CD14-positive monocyte (primary cell): ENCODE data around the gene LYRM4. TPM values are rescaled to one million over a fixed set of nuclear protein-coding genes. Genes with fewer than 3 reads are reported as not detected.

ENCODE experiments used
- DNase-seq, 3 donors: peaks; one replicate each; pipeline ENCODE4 v3.0.0-alpha.2; 2011 to 2022
- H2AFZ ChIP-seq: 2 replicates; pipeline ENCODE4 v1.6.0; 2012; ENCODE audit warnings: mild to moderate bottlenecking, low read depth, low read length, inconsistent platforms; ENCODE audit not compliant: insufficient read depth, poor library complexity, severe bottlenecking
- H3K27ac ChIP-seq, 2 donors: 1 replicate in 1 of 2; 2 replicates in 1 of 2; pipeline ENCODE4 v1.5.1; 2012 to 2013; ENCODE audit warnings: low read length in 2 of 2, control low read depth in 1 of 2, inconsistent platforms in 1 of 2, low read depth in 1 of 2, mild to moderate bottlenecking in 1 of 2
- H3K27me3 ChIP-seq, 2 donors: one replicate each; pipeline versions ENCODE4 v1.6.0 to v1.6.1; 2011 to 2013; ENCODE audit warnings: low read length in 2 of 2; ENCODE audit not compliant: control insufficient read depth in 2 of 2, insufficient read depth in 2 of 2
- H3K36me3 ChIP-seq, 2 donors: replicated peaks in 1 of 2; 1 replicate in 1 of 2; 2 replicates in 1 of 2; pipeline versions ENCODE4 v1.5.1 to v1.6.1; 2012 to 2013; ENCODE audit warnings: low read length in 2 of 2, control low read depth in 1 of 2, inconsistent platforms in 1 of 2, mild to moderate bottlenecking in 1 of 2; ENCODE audit not compliant: insufficient read depth in 2 of 2, control insufficient read depth in 1 of 2
- H3K4me1 ChIP-seq, 2 donors: 1 replicate in 1 of 2; 2 replicates in 1 of 2; pipeline versions ENCODE4 v1.5.1 to v1.6.1; 2012 to 2013; ENCODE audit warnings: low read length in 2 of 2, control low read depth in 1 of 2, inconsistent platforms in 1 of 2, mild to moderate bottlenecking in 1 of 2, moderate library complexity in 1 of 2; ENCODE audit not compliant: insufficient read depth in 2 of 2, control insufficient read depth in 1 of 2
- H3K4me2 ChIP-seq: replicated peaks from 2 replicates; pipeline ENCODE3; 2012; ENCODE audit warnings: low read length, moderate library complexity, mild to moderate bottlenecking; ENCODE audit not compliant: poor library complexity, severe bottlenecking; ENCODE audit errors: extremely low read depth
- H3K4me3 ChIP-seq, 3 experiments: fragments of 200-600 bp in 1 of 3; sonication (generic) in 1 of 3; replicated peaks in 1 of 3; 1 replicate in 2 of 3; 2 replicates in 1 of 3; pipeline ENCODE4 v1.5.1; 2011 to 2013; ENCODE audit warnings: low read length in 3 of 3, mild to moderate bottlenecking in 3 of 3, control low read depth in 2 of 3, low read depth in 2 of 3, inconsistent platforms in 1 of 3, moderate library complexity in 1 of 3
- H3K79me2 ChIP-seq: 2 replicates; pipeline ENCODE4 v1.6.0; 2012; ENCODE audit warnings: mild to moderate bottlenecking, control low read depth, inconsistent platforms, low read length, moderate library complexity; ENCODE audit not compliant: insufficient read depth
- H3K9ac ChIP-seq: 2 replicates; pipeline ENCODE4 v1.6.0; 2017; ENCODE audit warnings: low read length, mild to moderate bottlenecking; ENCODE audit not compliant: insufficient read depth, poor library complexity, severe bottlenecking
- H3K9me3 ChIP-seq, 2 donors: replicated peaks in 1 of 2; 1 replicate in 1 of 2; 2 replicates in 1 of 2; pipeline versions ENCODE4 v1.5.1 to v1.6.1; 2012 to 2013; ENCODE audit warnings: low read length in 2 of 2, control low read depth in 1 of 2; ENCODE audit not compliant: control insufficient read depth in 1 of 2, insufficient read depth in 1 of 2
- H4K20me1 ChIP-seq: 2 replicates; pipeline ENCODE4 v1.6.0; 2012; ENCODE audit warnings: mild to moderate bottlenecking, low read length, control low read depth, moderate library complexity; ENCODE audit not compliant: insufficient read depth
- H3K27ac Mint-ChIP-seq, 7 donors: one replicate each; pipeline ENCODE4 v1.8.0; 2020; ENCODE audit warnings: mild to moderate bottlenecking in 7 of 7, mixed read lengths in 7 of 7, moderate library complexity in 6 of 7, inconsistent platforms in 2 of 7
- H3K27me3 Mint-ChIP-seq, 3 donors: one replicate each; pipeline ENCODE4 v1.8.0; 2021 to 2022; ENCODE audit warnings: low read depth in 3 of 3, mild to moderate bottlenecking in 3 of 3, mixed read lengths in 3 of 3, moderate library complexity in 3 of 3, inconsistent platforms in 1 of 3
- H3K36me3 Mint-ChIP-seq, 2 donors: one replicate each; pipeline ENCODE4 v1.8.0; 2020; ENCODE audit warnings: mixed read lengths in 2 of 2, inconsistent platforms in 1 of 2, mild to moderate bottlenecking in 1 of 2
- H3K4me1 Mint-ChIP-seq: one replicate; pipeline ENCODE4 v1.8.0; 2020; ENCODE audit warnings: mild to moderate bottlenecking, mixed read lengths
- H3K4me3 Mint-ChIP-seq, 2 donors: one replicate each; pipeline ENCODE4 v1.8.0; 2020; ENCODE audit warnings: mild to moderate bottlenecking in 2 of 2, mixed read lengths in 2 of 2, moderate library complexity in 1 of 2
- H3K9me3 Mint-ChIP-seq, 7 donors: one replicate each; pipeline ENCODE4 v1.8.0; 2020 to 2022; ENCODE audit warnings: mixed read lengths in 7 of 7, mild to moderate bottlenecking in 6 of 7, moderate library complexity in 6 of 7, inconsistent platforms in 2 of 7
- CTCF ChIP-seq: fragments of 200-600 bp; IDR thresholded peaks from one replicate; pipeline ENCODE4 v1.8.0; 2022; ENCODE audit warnings: antibody characterized with exemption, mild to moderate bottlenecking
- WGBS: methylation state at CpG from one replicate; pipeline ENCODE4 v1.1.5; 2013; ENCODE audit warnings: missing lambda C conversion rate; ENCODE audit not compliant: insufficient coverage; 5-methylcytosine and 5-hydroxymethylcytosine counted together
- intact Hi-C, 2 donors: fragments of 100-400 bp; cut with micrococcal nuclease; formaldehyde crosslinking; loops; one replicate each; pipeline versions ENCODE4 v1.15.0 to v1.15.1; 2023
- polyA plus RNA-seq, 3 donors: library from polyadenylated mRNA; depleted of rRNA in 1 of 3; unstranded in 2 of 3; stranded (reverse) in 1 of 3; fragments of 300-500 nt in 2 of 3; fragments of >200 nt in 1 of 3; fragmentation: Illumina TruSeq in 2 of 3; gene quantifications; 1 replicate in 2 of 3; 2 replicates in 1 of 3; pipeline ENCODE4 v1.2.3, GENCODE V29; 2012 to 2021

LYRM4 gene
- polyA plus RNA-seq, 3 donors, result 13.7 to 19.6 (median 18.1) TPM

GRCh38 chr6:5098501-5099270 lies 162.1 kb downstream of the LYRM4 start:
- intact Hi-C loops, result no loop called here
- Histone ChIP-seq H3K4me1 (peaks cover 16 to 17% of the 10 kb centered on the region in 2 donors), H3K36me3 (no peaks in the 10 kb centered on the region), H3K79me2 (no peaks in the 10 kb centered on the region), H3K9me3 (no peaks in the 10 kb centered on the region), H2AFZ (no peak overlapping the region), H3K9ac (no peak overlapping the region), H3K27ac (no peak overlapping the region), H3K4me2 (no peak overlapping the region), H4K20me1 (no peaks in the 10 kb centered on the region), H3K27me3 (no peaks in the 10 kb centered on the region), H3K4me3 (no peak overlapping the region)
- WGBS, result 88% methylated on average over 6 of the region's 14 CpGs
- Mint-ChIP-seq H3K4me3 (no peak overlapping the region), H3K36me3 (no peaks in the 10 kb centered on the region), H3K27me3 (peaks cover 0 to 6% (median 4%) of the 10 kb centered on the region in 3 donors), H3K27ac (no peak overlapping the region), H3K9me3 (peaks cover 0 to 3% (median 0%) of the 10 kb centered on the region in 7 donors), H3K4me1 (peaks cover 45% of the 10 kb centered on the region)
- no peak for TF ChIP-seq CTCF
- DNase-seq, result no peak

- intact Hi-C loops, result no loop called here
- no peak for DNase-seq
- Mint-ChIP-seq H3K36me3 (no peaks in the 10 kb centered on the region), H3K4me1 (peaks cover 30% of the 10 kb centered on the region), H3K9me3 (peaks cover 0 to 3% (median 0%) of the 10 kb centered on the region in 7 donors), H3K27me3 (peaks cover 1 to 8% (median 4%) of the 10 kb centered on the region in 3 donors), H3K27ac (peak overlapping the region in 2 of 7 donors; percentile 26 to 42), H3K4me3 (peak overlapping the region in 1 of 2 donors; percentile 53)
- peak overlapping the region; percentile 46 for H2AFZ ChIP-seq
- H3K79me2 ChIP-seq, result no peaks in the 10 kb centered on the region
- no CpG with 5 or more reads among the region's 2 CpGs for WGBS
- H3K9me3 ChIP-seq, result no peaks in the 10 kb centered on the region
- H3K4me3 ChIP-seq, result no peak overlapping the region
- peaks cover 16 to 17% of the 10 kb centered on the region in 2 donors for H3K4me1 ChIP-seq
- no peak overlapping the region for H3K27ac ChIP-seq
- H4K20me1 ChIP-seq, result no peaks in the 10 kb centered on the region
- H3K9ac ChIP-seq, result no peak overlapping the region
- TF ChIP-seq CTCF, result no peak
- no peaks in the 10 kb centered on the region for H3K36me3 ChIP-seq
- H3K27me3 ChIP-seq, result no peaks in the 10 kb centered on the region
- no peak overlapping the region for H3K4me2 ChIP-seq
Measured at GRCh38 chr6:5096482-5096881, 164.3 kb downstream of the LYRM4 start.
